Activated B cell treated with CpG ODN at 0.5 μM for 24 hours (primary cell): ENCODE measurements around the gene SELENOM. TPM values are rescaled to one million over a fixed set of nuclear protein-coding genes. Genes with fewer than 3 reads are reported as not detected.
"Not testable (repeated sequence)": the region's sequence is repeated elsewhere in the genome, so short reads cannot be mapped to it uniquely, and the experiment has no call there.

Source experiments
- ATAC-seq: fragments of 200-7000 bp; cut with Tn5 transposase; one replicate; pipeline ENCODE4 v1.10.0; 2021; ENCODE audit warnings: low read depth, mild to moderate bottlenecking, moderate library complexity
- CTCF ChIA-PET: fragments of 350-600 bp; sonication (Branson Sonifier 250); formaldehyde crosslinking; loops from one replicate; lab custom pipeline; 2021; ENCODE audit warnings: antibody characterized with exemption; lab: Charles Lee
- POLR2A ChIA-PET: fragments of 350-600 bp; sonication (Branson Sonifier 250); formaldehyde crosslinking; loops from one replicate; lab custom pipeline; 2021; ENCODE audit warnings: antibody characterized with exemption; lab: Charles Lee
- DNase-seq: peaks from one replicate; pipeline ENCODE4 v3.0.0; 2022
- H3K27ac Mint-ChIP-seq: one replicate; pipeline ENCODE4 v1.8.0; 2020; ENCODE audit warnings: mixed read lengths
- H3K27me3 Mint-ChIP-seq: one replicate; pipeline ENCODE4 v1.8.0; 2021; ENCODE audit warnings: mixed read lengths
- H3K36me3 Mint-ChIP-seq: one replicate; pipeline ENCODE4 v1.8.0; 2021; ENCODE audit warnings: low read depth, mixed read lengths
- H3K4me1 Mint-ChIP-seq: one replicate; pipeline ENCODE4 v1.8.0; 2021; ENCODE audit warnings: mixed read lengths
- H3K4me3 Mint-ChIP-seq: one replicate; pipeline ENCODE4 v1.8.0; 2020; ENCODE audit warnings: mild to moderate bottlenecking, mixed read lengths
- H3K9me3 Mint-ChIP-seq: one replicate; pipeline ENCODE4 v1.8.0; 2020; ENCODE audit warnings: mixed read lengths
- CTCF ChIP-seq: fragments of 200-600 bp; IDR thresholded peaks from one replicate; pipeline ENCODE4 v1.8.0; 2022; ENCODE audit warnings: antibody characterized with exemption, mild to moderate bottlenecking
- intact Hi-C: fragments of 100-400 bp; cut with micrococcal nuclease; formaldehyde crosslinking; loops from one replicate; pipeline ENCODE4 v1.15.1; 2024
- total RNA-seq: library from RNA; stranded (reverse); gene quantifications from 2 replicates; pipeline ENCODE4 v1.2.3, GENCODE V29; 2022

Gene SELENOM
- total RNA-seq, 1 donor from 2014 or later: 9.0 TPM

- CTCF ChIA-PET: no interaction called here
- H3K36me3 Mint-ChIP-seq: no peaks in the 10 kb centered on the region
- no peak overlapping the region for H3K27ac Mint-ChIP-seq
- no peaks in the 10 kb centered on the region for H3K27me3 Mint-ChIP-seq
- no peaks in the 10 kb centered on the region for H3K4me1 Mint-ChIP-seq
- intact Hi-C loops: no loop called here
- ATAC-seq (no peak), DNase-seq (no peak)
- no peaks in the 10 kb centered on the region for H3K9me3 Mint-ChIP-seq
- TF ChIP-seq CTCF: no peak
- POLR2A ChIA-PET: no interaction called here
- no peak overlapping the region for H3K4me3 Mint-ChIP-seq
These were observed 13.3 kb upstream of the SELENOM start for GRCh38 chr22:31120642-31121041.

- no peak for TF ChIP-seq CTCF
- no peak for DNase-seq
- intact Hi-C loops: no loop called here
- Mint-ChIP-seq H3K27me3 (no peaks in the 10 kb centered on the region), H3K9me3 (no peaks in the 10 kb centered on the region), H3K27ac (no peak overlapping the region), H3K4me1 (no peaks in the 10 kb centered on the region), H3K36me3 (no peaks in the 10 kb centered on the region), H3K4me3 (no peak overlapping the region)
- CTCF ChIA-PET: no interaction called here
- ATAC-seq: no peak
- POLR2A ChIA-PET: no interaction called here
These were observed 12.9 kb upstream of the SELENOM start for GRCh38 chr22:31120230-31120629.

- no peak for ATAC-seq
- CTCF ChIA-PET: interaction anchor here (0.6 kb wide), 1 partner anchor 10 kb away, joined by 3 read pairs; no protein-coding TSS in a partner anchor
- POLR2A ChIA-PET: no interaction called here
- intact Hi-C loops: no loop called here
- H3K36me3 Mint-ChIP-seq: no peaks in the 10 kb centered on the region
- no peak overlapping the region for H3K27ac Mint-ChIP-seq
- no peaks in the 10 kb centered on the region for H3K27me3 Mint-ChIP-seq
- DNase-seq: no peak
- TF ChIP-seq CTCF: no peak
- H3K9me3 Mint-ChIP-seq: no peaks in the 10 kb centered on the region
- no peak overlapping the region for H3K4me3 Mint-ChIP-seq
- no peaks in the 10 kb centered on the region for H3K4me1 Mint-ChIP-seq
These were observed 11.8 kb upstream of the SELENOM start for GRCh38 chr22:31119026-31119717.

- CTCF ChIA-PET: no interaction called here
- POLR2A ChIA-PET: no interaction called here
- ATAC-seq (no peak), DNase-seq (no peak)
- Mint-ChIP-seq H3K27me3 (no peaks in the 10 kb centered on the region), H3K4me3 (no peak overlapping the region), H3K36me3 (no peaks in the 10 kb centered on the region), H3K27ac (no peak overlapping the region), H3K4me1 (no peaks in the 10 kb centered on the region), H3K9me3 (no peaks in the 10 kb centered on the region)
- intact Hi-C loops: no loop called here
- no peak for TF ChIP-seq CTCF
These were observed 10.9 kb upstream of the SELENOM start for GRCh38 chr22:31118046-31118820.

- H3K4me3 Mint-ChIP-seq, H3K36me3 Mint-ChIP-seq, intact Hi-C loops, H3K9me3 Mint-ChIP-seq, ATAC-seq, DNase-seq, POLR2A ChIA-PET, H3K27me3 Mint-ChIP-seq, H3K4me1 Mint-ChIP-seq, H3K27ac Mint-ChIP-seq: not testable (repeated sequence)
- CTCF ChIA-PET: interaction anchor here (0.6 kb wide), 1 partner anchor 120 kb away, joined by 3 read pairs; no protein-coding TSS in a partner anchor
These were observed 5.3 kb upstream of the SELENOM start for GRCh38 chr22:31112547-31113091.
